HuH-7.5 (cell line): ENCODE data around the gene TGFBR2.
"Not testable (repeated sequence)": the region's sequence is repeated elsewhere in the genome, so short reads cannot be mapped to it uniquely, and the experiment has no call there.

Experiments
- DNase-seq: peaks from one replicate; pipeline ENCODE4 v3.0.0; 2011; ENCODE audit warnings: low spot score

TGFBR2 gene

GRCh38 chr3:30619318-30619717 lies 12.9 kb downstream of the TGFBR2 start:
- DNase-seq, result no peak

- DNase-seq, result no peak
Measured at GRCh38 chr3:30620402-30621360, 14.3 kb downstream of the TGFBR2 start.

GRCh38 chr3:30621576-30621975 lies 15.2 kb downstream of the TGFBR2 start:
- no peak for DNase-seq

DNA sequence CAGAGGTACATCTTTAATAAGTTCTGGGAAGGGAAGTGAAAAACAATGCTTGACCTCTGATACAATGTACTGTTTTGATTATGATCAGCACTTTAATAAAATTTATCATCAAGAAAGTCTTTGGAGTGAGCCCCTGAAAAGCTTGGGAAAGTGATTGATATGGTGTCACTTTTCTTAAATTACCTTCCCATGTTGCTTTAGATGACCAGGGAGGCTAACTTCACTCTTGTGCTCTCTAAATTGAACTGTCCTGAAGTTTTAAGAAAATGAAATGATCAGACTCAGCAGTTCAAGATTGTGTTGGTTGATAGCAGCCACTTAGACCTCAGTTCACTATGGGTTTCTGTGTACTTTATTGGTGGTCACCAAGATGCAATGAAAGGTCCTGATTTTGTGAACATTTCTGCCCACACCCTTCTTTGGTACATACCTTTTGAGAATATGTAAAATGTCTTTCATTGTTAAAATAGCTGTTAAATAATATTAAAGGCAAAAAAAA lies 15.7 kb downstream of the TGFBR2 start:
- no peak for DNase-seq

DNA sequence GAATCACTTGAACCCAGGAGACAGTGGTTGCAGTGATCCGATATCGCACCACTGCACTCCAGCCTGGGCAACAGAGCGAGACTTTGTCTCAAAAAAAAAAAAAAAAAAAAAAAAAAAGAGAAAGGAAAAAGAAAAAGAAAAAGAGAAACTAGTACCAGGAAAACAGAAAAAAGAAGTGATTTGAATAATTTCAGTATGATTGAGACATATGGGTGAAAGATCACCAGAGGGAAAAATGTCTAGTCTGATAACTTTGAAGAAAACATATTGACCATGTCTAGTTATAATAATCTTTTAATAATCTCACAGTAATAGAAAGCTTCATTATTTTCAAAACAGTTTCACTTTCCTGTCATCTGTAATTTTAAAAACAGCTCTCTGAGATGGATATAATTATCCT lies 16.4 kb downstream of the TGFBR2 start:
- no peak for DNase-seq

- DNase-seq, result no peak
Measured at GRCh38 chr3:30623351-30623750, 16.9 kb downstream of the TGFBR2 start.

DNA sequence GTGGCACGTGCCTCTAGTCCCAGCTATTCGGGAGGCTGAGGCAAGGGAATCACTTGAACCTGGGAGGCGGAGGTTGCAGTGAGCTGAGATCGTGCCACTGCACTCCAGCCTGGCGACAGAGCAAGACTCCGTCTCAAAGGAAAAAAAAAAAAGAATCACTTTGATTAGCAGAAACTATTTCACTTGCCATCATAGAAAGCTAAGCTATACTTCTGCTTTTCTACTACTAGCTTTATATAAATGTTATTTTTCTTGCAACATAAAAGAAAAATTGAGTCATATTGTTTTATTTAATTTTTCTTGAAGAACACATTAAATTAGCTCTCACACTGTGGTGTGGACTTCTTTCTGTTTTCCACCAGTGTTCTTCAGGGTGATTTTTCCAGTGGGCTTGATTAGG lies 18.1 kb downstream of the TGFBR2 start:
- DNase-seq, result not testable (repeated sequence)

DNA sequence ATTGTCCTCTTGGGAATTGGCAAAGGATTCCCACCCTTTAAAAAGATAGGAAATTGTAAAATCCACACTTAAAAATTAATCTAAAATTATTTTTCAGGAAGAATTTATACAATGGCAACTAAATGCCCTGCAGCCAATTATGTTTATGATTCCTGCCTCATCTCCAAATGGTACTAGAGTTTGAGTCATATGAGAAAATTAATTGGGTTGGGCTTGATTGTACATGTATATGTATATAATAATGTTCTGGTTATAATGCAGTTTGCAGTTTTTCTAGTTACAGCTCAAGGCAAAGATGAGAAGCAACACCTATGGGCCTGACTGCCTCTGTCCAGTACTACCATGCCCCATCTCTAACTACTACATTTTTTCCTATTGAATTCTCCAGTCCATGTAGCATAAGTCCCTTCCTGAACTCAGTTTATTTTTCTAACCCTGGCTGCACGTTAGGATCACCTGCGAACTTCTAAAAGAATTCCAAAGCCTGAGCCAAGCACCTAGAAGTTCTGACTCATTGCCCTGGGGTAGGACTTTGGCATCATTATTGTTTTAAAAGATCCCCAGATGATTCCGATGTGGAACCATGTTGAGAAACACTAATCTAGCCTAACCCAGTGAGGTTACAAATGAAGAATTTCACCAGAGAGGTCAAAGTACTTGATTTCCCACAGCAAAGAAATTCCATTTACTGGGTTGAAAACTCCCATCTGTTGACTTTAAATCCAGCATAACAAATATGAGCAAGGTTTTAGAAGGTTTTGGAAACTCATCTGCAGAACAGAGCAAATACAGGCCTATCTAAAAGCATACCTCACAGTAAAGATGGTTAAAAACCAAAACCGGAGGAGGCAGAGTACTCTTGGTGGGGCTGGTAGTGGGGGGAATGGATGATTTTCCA lies 19.4 kb downstream of the TGFBR2 start:
- peak; percentile 30 for DNase-seq

DNA sequence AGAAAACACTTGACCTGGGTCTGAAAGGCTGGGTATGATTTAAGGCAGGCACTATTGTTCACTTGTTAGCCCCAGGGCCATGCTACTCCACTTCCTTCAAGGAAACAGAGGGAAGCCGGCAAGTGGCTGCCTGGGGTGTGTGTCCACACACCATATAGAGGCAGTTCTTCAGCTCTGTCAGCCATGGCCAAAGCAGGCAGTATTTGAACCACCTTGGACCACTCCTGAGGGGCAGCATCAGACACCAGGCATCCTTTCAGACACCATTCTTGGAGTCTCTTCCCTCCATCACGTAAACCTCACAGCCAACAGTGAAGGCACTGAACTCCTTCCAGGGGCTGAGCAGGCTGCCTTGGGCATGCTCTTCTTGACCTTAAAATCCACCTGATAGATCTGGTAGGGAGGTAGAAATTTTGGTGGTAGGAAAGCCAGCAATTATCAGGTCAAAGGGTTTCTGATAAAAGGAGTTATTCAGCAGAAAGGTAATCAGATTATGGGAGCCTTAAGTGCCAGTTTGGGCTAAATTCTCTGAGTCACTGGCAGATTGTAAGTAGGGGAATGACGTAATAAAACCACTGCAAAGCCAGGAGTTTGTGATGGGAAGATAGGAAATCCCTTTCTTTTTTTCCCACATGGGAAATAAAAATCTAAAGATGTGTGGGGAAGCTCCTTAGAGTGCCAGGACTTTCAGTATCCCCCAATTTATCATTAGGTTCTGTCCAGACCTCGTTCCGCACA lies 20.2 kb downstream of the TGFBR2 start:
- DNase-seq, result no peak

GRCh38 chr3:30628205-30628900 lies 22.0 kb downstream of the TGFBR2 start:
- no peak for DNase-seq

GRCh38 chr3:30628901-30629590 lies 22.6 kb downstream of the TGFBR2 start:
- no peak for DNase-seq

DNA sequence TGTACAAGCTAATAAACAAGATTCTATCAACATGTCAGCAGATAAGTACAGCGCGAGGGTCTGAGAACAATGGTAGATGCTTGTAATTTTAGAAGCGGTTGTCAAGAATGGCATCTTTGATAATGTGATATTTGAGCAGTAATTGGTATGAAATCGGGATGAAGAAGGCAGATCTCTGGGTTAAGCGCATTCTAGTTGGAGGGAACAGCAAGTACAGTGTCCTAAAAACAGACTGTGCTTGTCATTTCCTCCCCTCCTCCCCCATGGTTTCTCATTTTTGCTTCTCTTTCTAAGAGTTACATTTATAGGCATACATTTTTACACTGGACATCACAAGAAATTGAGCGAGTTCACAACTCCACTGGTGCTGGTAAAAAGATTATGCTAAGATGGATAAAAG lies 23.3 kb downstream of the TGFBR2 start:
- DNase-seq, result no peak

DNA sequence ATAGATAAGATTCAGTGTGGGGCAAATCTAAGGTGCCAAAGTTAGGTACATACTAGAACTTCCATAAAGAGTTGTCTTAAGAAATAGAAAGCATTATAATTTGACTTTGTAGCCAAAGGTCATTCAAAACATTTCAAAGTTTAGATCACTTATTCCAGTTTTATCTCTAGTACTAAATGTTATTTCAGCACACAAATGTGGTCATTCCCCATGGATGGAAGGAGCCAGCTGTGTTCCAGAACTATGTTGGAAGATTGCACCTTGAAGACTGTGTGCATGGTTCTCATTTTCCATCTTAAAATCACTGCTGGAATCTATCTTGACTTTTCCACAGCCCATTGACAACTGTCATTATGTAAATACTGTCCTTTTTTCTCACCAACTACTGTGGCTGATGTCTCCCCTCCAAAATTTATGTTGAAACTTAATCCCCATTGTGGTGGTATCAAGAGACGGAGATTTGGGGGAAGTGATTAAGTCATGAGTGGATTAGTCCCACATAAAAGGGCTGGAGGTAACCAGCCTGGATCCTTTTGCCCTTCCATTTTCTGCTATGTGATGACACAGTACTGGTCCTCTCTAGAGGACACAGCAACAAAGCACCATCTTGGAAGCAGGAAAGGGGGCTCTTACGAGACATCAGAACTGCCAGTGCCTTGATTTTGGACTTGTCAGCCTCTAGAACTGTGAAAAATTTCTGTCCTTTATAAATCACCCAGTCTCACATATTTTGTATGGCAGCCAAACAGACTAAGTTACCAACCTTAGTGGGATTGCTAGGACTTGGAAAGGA lies 24.0 kb downstream of the TGFBR2 start:
- DNase-seq, result no peak

DNA sequence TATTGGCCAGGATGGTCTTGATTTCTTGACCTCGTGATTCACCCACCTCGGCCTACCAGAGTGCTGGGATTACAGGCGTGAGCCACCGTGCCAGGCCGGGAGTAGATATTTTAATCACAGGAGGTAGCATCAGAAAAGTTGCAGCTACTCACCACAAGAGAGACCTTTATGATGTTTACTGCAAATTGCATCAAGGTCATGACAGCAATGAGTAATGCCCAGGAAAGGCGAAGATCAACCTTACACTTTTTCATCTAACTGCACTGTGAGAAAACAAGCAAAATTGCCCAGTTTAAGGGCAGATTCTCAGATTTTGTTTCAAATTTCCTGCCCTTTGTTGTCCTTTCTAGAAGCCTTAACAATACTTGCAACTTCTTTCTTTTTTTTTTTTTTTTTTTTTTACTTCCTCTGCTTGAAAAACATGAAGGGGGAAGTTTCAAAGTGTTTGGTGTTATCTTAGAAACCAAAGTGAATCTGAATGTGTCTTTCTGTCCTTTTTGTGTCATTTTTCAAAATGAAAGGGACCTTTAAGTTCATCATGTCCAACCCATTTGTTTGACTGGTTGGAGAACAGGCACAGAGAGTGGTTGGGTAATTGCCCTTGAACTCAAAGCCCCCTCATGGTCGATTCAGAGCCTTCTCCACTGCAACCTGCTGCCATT lies 25.0 kb downstream of the TGFBR2 start:
- no peak for DNase-seq

DNA sequence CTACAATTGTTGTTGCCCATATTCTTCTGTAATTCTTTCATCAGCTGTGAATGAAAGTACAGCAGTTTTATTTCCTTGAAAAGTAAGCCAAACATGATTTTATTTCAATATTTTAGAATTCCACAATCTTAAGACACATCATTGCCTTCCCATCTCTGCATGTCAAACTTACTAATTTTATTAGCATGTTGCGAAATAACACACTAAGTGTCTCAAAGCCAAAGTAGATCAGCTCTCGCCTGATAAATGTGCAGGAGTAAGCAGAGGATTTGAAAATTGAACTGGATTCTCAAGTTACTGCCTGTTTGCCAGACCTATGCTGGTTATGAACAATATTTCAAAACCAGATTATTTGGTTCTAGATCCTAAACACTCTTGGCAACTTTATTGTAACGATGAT lies 25.7 kb downstream of the TGFBR2 start:
- DNase-seq, result no peak

DNA sequence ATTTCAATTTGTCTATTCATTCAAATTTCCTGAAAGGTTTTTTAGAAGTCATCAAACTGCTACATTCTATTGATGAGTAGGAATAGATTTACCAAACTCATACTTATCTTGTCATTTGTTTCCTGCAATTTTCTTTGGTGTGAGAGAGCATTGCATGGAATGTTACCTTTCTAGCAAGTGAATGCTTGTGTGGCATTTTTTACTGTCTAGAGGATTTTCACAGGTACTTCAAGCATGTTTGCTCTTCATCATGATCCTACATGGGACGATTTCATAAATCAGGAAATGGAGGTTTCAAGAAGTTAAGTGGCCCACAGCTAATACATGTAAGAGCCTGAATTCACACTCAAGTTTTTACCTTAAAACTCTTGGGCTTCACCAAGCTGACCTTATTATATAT lies 26.1 kb downstream of the TGFBR2 start:
- DNase-seq, result no peak

DNA sequence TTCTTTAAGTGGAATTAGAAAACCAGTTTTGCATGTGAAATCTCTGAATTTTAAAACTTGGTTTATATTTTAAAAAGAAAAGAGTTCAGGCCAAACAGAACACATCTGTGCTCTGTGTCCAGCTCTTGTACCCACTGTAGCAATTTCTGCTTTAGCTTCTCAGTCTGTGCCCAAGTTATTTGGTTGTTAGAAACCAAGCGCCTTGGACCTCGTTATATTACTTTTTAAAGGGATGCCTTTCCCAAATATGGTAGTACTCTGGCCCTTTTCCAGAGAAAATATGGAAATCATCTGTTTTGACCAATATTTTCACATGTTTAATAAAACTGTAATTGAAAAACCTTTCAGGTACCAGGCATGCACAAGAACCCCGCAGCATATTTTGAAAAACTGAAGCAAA lies 27.3 kb downstream of the TGFBR2 start:
- no peak for DNase-seq

GRCh38 chr3:30634761-30635735 lies 28.6 kb downstream of the TGFBR2 start:
- DNase-seq, result no peak
